Ovary (tissue), 3 donors: ENCODE data around the gene SMOC2.

ENCODE experiments used
- CTCF ChIP-seq, 3 donors: fragments of 450-650 bp in 2 of 3; fragments of 200-600 bp in 1 of 3; IDR thresholded peaks; one replicate each; pipeline versions ENCODE4 v1.5.1 to v1.8.0; 2016 to 2022; ENCODE audit warnings: antibody characterized with exemption in 3 of 3, mild to moderate bottlenecking in 1 of 3
- EP300 ChIP-seq: sonication (generic); formaldehyde crosslinking; IDR thresholded peaks from one replicate; pipeline ENCODE4 v1.6.1; 2017; ENCODE audit warnings: antibody characterized with exemption
- POLR2A ChIP-seq: fragments of 450-650 bp; IDR thresholded peaks from one replicate; pipeline ENCODE4 v1.6.1; 2017; ENCODE audit warnings: antibody characterized with exemption, mild to moderate bottlenecking, moderate library complexity
- donor health status: DM: no; HTN: no; CAD: no.

GRCh38 chr6:168611691-168612090 lies 170.7 kb downstream of the SMOC2 start:
- no peak for TF ChIP-seq CTCF (IDR thresholded peaks at IDR 0.05)
- no peak for TF ChIP-seq POLR2A
- TF ChIP-seq EP300 = no peak
